ENCODE results near the gene ATF6. TPM values are rescaled to one million over a fixed set of nuclear protein-coding genes. Genes with fewer than 3 reads are reported as not detected.

The ATF6 gene
- total and polyA plus RNA-seq, 2 of the 8 experiments (the other 6 are each of a cell fraction or from before 2014, with no cell fraction given): 4.6 to 10.0 TPM

GRCh38 chr1:161733526-161733925, 32.6 kb upstream of the ATF6 start:
- CTCF ChIA-PET (ENCODE audit: partially characterized antibody): interaction anchor here (1.4 to 10.3 kb wide), 2 partner anchors 8 to 244 kb away, joined by 9 to 69 read pairs; no protein-coding TSS in a partner anchor
- H3K23me2 ChIP-seq (ENCODE audit: low read depth, low read length): no peaks in the 10 kb centered on the region; the same call in 1 of the 2 replicates
- no peaks in the 10 kb centered on the region for H3K79me2 ChIP-seq (ENCODE audit: control insufficient read depth in 1 of 2, insufficient read depth in 2 of 2, low read length in 2 of 2)
- DNase-seq (ENCODE audit: low read depth in 1 of 2, low spot score in 2 of 2) (no peak), FAIRE-seq (no peak)
- H3K27me3 ChIP-seq (replicated peaks in 1 of 4; ENCODE audit: control insufficient read depth in 3 of 4, extremely low read depth in 1 of 4, insufficient read depth in 3 of 4, low read length in 3 of 4): no peaks in the 10 kb centered on the region
- no peak overlapping the region for H3K23ac ChIP-seq (ENCODE audit: insufficient read length)
- H3K56ac ChIP-seq (replicated peaks; ENCODE audit: insufficient read length, low read depth, low read length): no peak overlapping the region
- H3K18ac ChIP-seq (ENCODE audit: extremely low read depth, low read length): no peak overlapping the region
- H3K36me3 ChIP-seq (ENCODE audit: control insufficient read depth in 2 of 4, insufficient read depth in 4 of 4, low read length in 3 of 4): no peaks in the 10 kb centered on the region
- H3K4me2 ChIP-seq (ENCODE audit: insufficient read depth in 1 of 2, low read depth in 2 of 2, low read length in 2 of 2): no peak overlapping the region
- no peaks in the 10 kb centered on the region for H3K79me1 ChIP-seq (ENCODE audit: low read depth, low read length)
- H3K9me3 ChIP-seq (ENCODE audit: insufficient read depth in 2 of 2, low read depth in 1 of 2, low read length in 1 of 2): no peaks in the 10 kb centered on the region
- no peak overlapping the region for H3K9ac ChIP-seq (replicated peaks in 1 of 4; ENCODE audit: extremely low read depth in 1 of 4, low read depth in 3 of 4, low read length in 3 of 4)
- no peak overlapping the region for H3K14ac ChIP-seq (ENCODE audit: insufficient read length)
- H2BK120ac ChIP-seq (replicated peaks; ENCODE audit: low read depth, low read length): no peak overlapping the region
- POLR2A ChIA-PET (ENCODE audit: partially characterized antibody): no interaction called here
- 82% methylated on average over 1 of the region's 1 CpG; no CpG with 5 or more reads in 1 of the 2 experiments for WGBS, 2 experiments (ENCODE audit: extremely low coverage in 1 of 2, insufficient coverage in 1 of 2, insufficient read length in 1 of 2, insufficient replicate concordance in 2 of 2, low coverage in 1 of 2, low lambda C conversion rate in 2 of 2, missing lambda C conversion rate in 1 of 2)
- no peak overlapping the region for H2BK5ac ChIP-seq (ENCODE audit: low read depth, low read length)
- H2BK12ac ChIP-seq (ENCODE audit: low read depth, low read length): no peak overlapping the region
- H4K91ac ChIP-seq (replicated peaks; ENCODE audit: insufficient read length, low read length): no peak overlapping the region
- no peak overlapping the region for H3K4me3 ChIP-seq (ENCODE audit: extremely low read depth in 1 of 4, insufficient read depth in 2 of 4, low read depth in 3 of 4, low read length in 4 of 4)
- no peak overlapping the region for H2BK20ac ChIP-seq (ENCODE audit: low read length)
- no peak overlapping the region for H2AK5ac ChIP-seq (ENCODE audit: low read depth, low read length)
- H3K27ac ChIP-seq (ENCODE audit: low read depth, low read length): no peak overlapping the region
- no peak overlapping the region for H3K4ac ChIP-seq (replicated peaks; ENCODE audit: insufficient read length, low read depth, low read length)
- no peak overlapping the region for H2AFZ ChIP-seq (ENCODE audit: low read length)
- H2BK15ac ChIP-seq (ENCODE audit: low read length): no peak overlapping the region
- no peak overlapping the region for H4K5ac ChIP-seq (ENCODE audit: insufficient read length, low read depth, low read length)
- H4K20me1 ChIP-seq (replicated peaks in 1 of 2; ENCODE audit: control insufficient read depth in 1 of 2, insufficient read depth in 2 of 2, low read length in 2 of 2): peaks cover 0 to 1% of the 10 kb centered on the region in 2 experiments
- H3K4me1 ChIP-seq (replicated peaks in 1 of 4; ENCODE audit: control insufficient read depth in 3 of 4, insufficient read depth in 4 of 4, low read length in 3 of 4): peaks cover 1 to 16% (median 6%) of the 10 kb centered on the region in 4 experiments; a peak in 4 of 7 replicates
- H4K8ac ChIP-seq (ENCODE audit: extremely low read depth, insufficient read depth, low read length): no peak overlapping the region
- TF ChIP-seq MAX (IDR thresholded peaks at IDR 0.05) (no peak), SUZ12 (IDR thresholded peaks at IDR 0.05; ENCODE audit: low read length) (no peak), RAD21 (IDR thresholded peaks at IDR 0.05 in 1 of 2, conservative IDR thresholded peaks at IDR 0.05 in 1 of 2; ENCODE audit: low read depth in 2 of 2, low read length in 2 of 2) (no peak), KDM5A (IDR thresholded peaks at IDR 0.05; ENCODE audit: low read length) (no peak)

All from H1 (cell line).